ENCODE measurements around the gene ANKRD13D. TPM values are rescaled to one million over a fixed set of nuclear protein-coding genes. Genes with fewer than 3 reads are reported as not detected.

ANKRD13D gene
- polyA plus RNA-seq, 2 donors = 36.8 to 87.3 TPM

DNA sequence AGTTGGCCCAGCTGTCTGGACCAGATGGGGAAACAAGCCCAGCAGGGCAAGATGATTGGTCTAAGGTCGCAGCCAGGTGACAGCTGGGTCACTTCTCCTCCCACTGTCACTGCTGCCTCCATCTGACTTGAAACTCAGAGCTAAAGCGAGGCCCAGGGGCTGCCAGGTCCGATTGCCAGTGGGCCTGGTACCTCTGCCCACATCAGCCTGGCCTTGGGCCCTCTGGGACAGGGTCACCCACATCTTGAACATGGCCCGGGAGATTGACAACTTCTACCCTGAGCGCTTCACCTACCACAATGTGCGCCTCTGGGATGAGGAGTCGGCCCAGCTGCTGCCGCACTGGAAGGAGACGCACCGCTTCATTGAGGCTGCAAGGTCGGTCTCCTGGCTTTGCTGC is 20.1 kb downstream of the ANKRD13D start:
- H3K27me3 ChIP-seq (ENCODE audit: control insufficient read depth in 1 of 2, insufficient read depth in 2 of 2, low read length in 2 of 2) = no peaks in the 10 kb centered on the region
- peaks cover 7 to 39% of the 10 kb centered on the region in 2 donors for H3K36me3 ChIP-seq (ENCODE audit: control insufficient read depth in 2 of 2, insufficient read depth in 2 of 2, low read length in 1 of 2)
- H3K4me1 ChIP-seq (ENCODE audit: control insufficient read depth in 2 of 2, insufficient read depth in 2 of 2, low read length in 1 of 2) = peaks cover 0 to 41% of the 10 kb centered on the region in 2 donors
- H3K4me3 ChIP-seq (ENCODE audit: low read depth in 1 of 2, low read length in 2 of 2) = no peak overlapping the region
- H3K27ac ChIP-seq (ENCODE audit: low read depth in 2 of 2, low read length in 1 of 2) = peak overlapping the region in 1 of 2 donors; percentile 99
- H3K9me3 ChIP-seq (ENCODE audit: control insufficient read depth in 2 of 2, insufficient read depth in 1 of 2, low read depth in 1 of 2, low read length in 1 of 2) = no peaks in the 10 kb centered on the region
- 91 to 93% methylated on average over 11 of the region's 11 CpGs for WGBS, 2 donors

- H3K9me3 ChIP-seq (ENCODE audit: control insufficient read depth in 2 of 2, insufficient read depth in 1 of 2, low read depth in 1 of 2, low read length in 1 of 2) = no peaks in the 10 kb centered on the region
- peaks cover 7 to 39% of the 10 kb centered on the region in 2 donors for H3K36me3 ChIP-seq (ENCODE audit: control insufficient read depth in 2 of 2, insufficient read depth in 2 of 2, low read length in 1 of 2)
- peaks cover 0 to 39% of the 10 kb centered on the region in 2 donors for H3K4me1 ChIP-seq (ENCODE audit: control insufficient read depth in 2 of 2, insufficient read depth in 2 of 2, low read length in 1 of 2)
- 83% methylated on average over 14 of the region's 14 CpGs for WGBS, 2 donors
- H3K27ac ChIP-seq (ENCODE audit: low read depth in 2 of 2, low read length in 1 of 2) = peak overlapping the region; percentile 99
- no peak overlapping the region for H3K4me3 ChIP-seq (ENCODE audit: low read depth in 1 of 2, low read length in 2 of 2)
- no peaks in the 10 kb centered on the region for H3K27me3 ChIP-seq (ENCODE audit: control insufficient read depth in 1 of 2, insufficient read depth in 2 of 2, low read length in 2 of 2)
Measured at GRCh38 chr11:67309661-67310061, 20.6 kb downstream of the ANKRD13D start.

- Histone ChIP-seq H3K36me3 (ENCODE audit: control insufficient read depth in 2 of 2, insufficient read depth in 2 of 2, low read length in 1 of 2) (peaks cover 7 to 39% of the 10 kb centered on the region in 2 donors), H3K4me3 (ENCODE audit: low read depth in 1 of 2, low read length in 2 of 2) (no peak overlapping the region), H3K27ac (ENCODE audit: low read depth in 2 of 2, low read length in 1 of 2) (peak overlapping the region; percentile 99), H3K9me3 (ENCODE audit: control insufficient read depth in 2 of 2, insufficient read depth in 1 of 2, low read depth in 1 of 2, low read length in 1 of 2) (no peaks in the 10 kb centered on the region), H3K4me1 (ENCODE audit: control insufficient read depth in 2 of 2, insufficient read depth in 2 of 2, low read length in 1 of 2) (peaks cover 0 to 35% of the 10 kb centered on the region in 2 donors), H3K27me3 (ENCODE audit: control insufficient read depth in 1 of 2, insufficient read depth in 2 of 2, low read length in 2 of 2) (no peaks in the 10 kb centered on the region)
- 55 to 64% methylated on average over 19 of the region's 19 CpGs for WGBS, 2 donors
Measured at GRCh38 chr11:67310246-67311050, 21.3 kb downstream of the ANKRD13D start.

DNA sequence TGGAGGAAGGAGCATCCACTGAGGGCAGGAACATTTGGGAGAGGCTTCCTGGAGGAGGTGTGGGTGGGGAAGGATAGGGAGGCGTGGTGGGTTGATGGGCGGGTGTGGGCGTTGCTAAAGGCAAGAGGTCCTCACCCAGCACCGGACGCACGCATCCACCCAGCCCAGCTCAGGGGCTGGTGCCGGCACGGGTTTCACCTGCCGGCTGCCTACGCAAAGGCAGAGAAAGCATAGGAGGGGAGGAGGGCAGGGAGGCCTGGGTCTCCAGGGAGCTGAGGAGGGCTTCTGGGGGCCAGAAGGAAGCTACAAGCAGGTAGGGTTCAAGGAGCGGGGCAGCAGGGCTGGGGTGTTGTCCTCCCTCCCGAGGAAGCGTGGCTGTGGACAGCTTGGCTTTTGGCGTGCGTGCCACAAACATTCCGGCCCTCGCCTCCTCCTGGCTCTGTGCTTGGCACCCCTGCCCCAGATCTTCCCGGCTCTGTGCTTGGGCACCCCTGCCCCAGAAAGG is 22.0 kb downstream of the ANKRD13D start:
- WGBS, 2 donors = 59 to 79% methylated on average over 18 of the region's 18 CpGs
- peaks cover 0 to 33% of the 10 kb centered on the region in 2 donors for H3K4me1 ChIP-seq (ENCODE audit: control insufficient read depth in 2 of 2, insufficient read depth in 2 of 2, low read length in 1 of 2)
- H3K27me3 ChIP-seq (ENCODE audit: control insufficient read depth in 1 of 2, insufficient read depth in 2 of 2, low read length in 2 of 2) = no peaks in the 10 kb centered on the region
- H3K4me3 ChIP-seq (ENCODE audit: low read depth in 1 of 2, low read length in 2 of 2) = peak overlapping the region; percentile 13 to 16
- H3K27ac ChIP-seq (ENCODE audit: low read depth in 2 of 2, low read length in 1 of 2) = peak overlapping the region; percentile 99
- no peaks in the 10 kb centered on the region for H3K9me3 ChIP-seq (ENCODE audit: control insufficient read depth in 2 of 2, insufficient read depth in 1 of 2, low read depth in 1 of 2, low read length in 1 of 2)
- peaks cover 7 to 39% of the 10 kb centered on the region in 2 donors for H3K36me3 ChIP-seq (ENCODE audit: control insufficient read depth in 2 of 2, insufficient read depth in 2 of 2, low read length in 1 of 2)

- H3K27ac ChIP-seq (ENCODE audit: low read depth in 2 of 2, low read length in 1 of 2) = peak overlapping the region; percentile 99
- H3K36me3 ChIP-seq (ENCODE audit: control insufficient read depth in 2 of 2, insufficient read depth in 2 of 2, low read length in 1 of 2) = peaks cover 7 to 39% of the 10 kb centered on the region in 2 donors
- 59 to 68% methylated on average over 15 of the region's 15 CpGs for WGBS, 2 donors
- no peaks in the 10 kb centered on the region for H3K27me3 ChIP-seq (ENCODE audit: control insufficient read depth in 1 of 2, insufficient read depth in 2 of 2, low read length in 2 of 2)
- H3K4me3 ChIP-seq (ENCODE audit: low read depth in 1 of 2, low read length in 2 of 2) = peak overlapping the region; percentile 13 to 16
- peaks cover 0 to 33% of the 10 kb centered on the region in 2 donors for H3K4me1 ChIP-seq (ENCODE audit: control insufficient read depth in 2 of 2, insufficient read depth in 2 of 2, low read length in 1 of 2)
- no peaks in the 10 kb centered on the region for H3K9me3 ChIP-seq (ENCODE audit: control insufficient read depth in 2 of 2, insufficient read depth in 1 of 2, low read depth in 1 of 2, low read length in 1 of 2)
Measured at GRCh38 chr11:67311556-67312082, 22.5 kb downstream of the ANKRD13D start.

GRCh38 chr11:67312187-67313021 is 23.3 kb downstream of the ANKRD13D start:
- H3K4me3 ChIP-seq (ENCODE audit: low read depth in 1 of 2, low read length in 2 of 2) = no peak overlapping the region
- WGBS, 2 donors = 47 to 49% methylated on average over 22 of the region's 22 CpGs
- H3K9me3 ChIP-seq (ENCODE audit: control insufficient read depth in 2 of 2, insufficient read depth in 1 of 2, low read depth in 1 of 2, low read length in 1 of 2) = no peaks in the 10 kb centered on the region
- H3K27ac ChIP-seq (ENCODE audit: low read depth in 2 of 2, low read length in 1 of 2) = peak overlapping the region; percentile 99
- no peaks in the 10 kb centered on the region for H3K27me3 ChIP-seq (ENCODE audit: control insufficient read depth in 1 of 2, insufficient read depth in 2 of 2, low read length in 2 of 2)
- H3K36me3 ChIP-seq (ENCODE audit: control insufficient read depth in 2 of 2, insufficient read depth in 2 of 2, low read length in 1 of 2) = peaks cover 7 to 33% of the 10 kb centered on the region in 2 donors
- H3K4me1 ChIP-seq (ENCODE audit: control insufficient read depth in 2 of 2, insufficient read depth in 2 of 2, low read length in 1 of 2) = peaks cover 0 to 33% of the 10 kb centered on the region in 2 donors

- H3K4me1 ChIP-seq (ENCODE audit: control insufficient read depth in 2 of 2, insufficient read depth in 2 of 2, low read length in 1 of 2) = peaks cover 0 to 33% of the 10 kb centered on the region in 2 donors
- H3K36me3 ChIP-seq (ENCODE audit: control insufficient read depth in 2 of 2, insufficient read depth in 2 of 2, low read length in 1 of 2) = peaks cover 2 to 24% of the 10 kb centered on the region in 2 donors
Measured at GRCh38 chr11:67313125-67313890, 24.2 kb downstream of the ANKRD13D start.

DNA sequence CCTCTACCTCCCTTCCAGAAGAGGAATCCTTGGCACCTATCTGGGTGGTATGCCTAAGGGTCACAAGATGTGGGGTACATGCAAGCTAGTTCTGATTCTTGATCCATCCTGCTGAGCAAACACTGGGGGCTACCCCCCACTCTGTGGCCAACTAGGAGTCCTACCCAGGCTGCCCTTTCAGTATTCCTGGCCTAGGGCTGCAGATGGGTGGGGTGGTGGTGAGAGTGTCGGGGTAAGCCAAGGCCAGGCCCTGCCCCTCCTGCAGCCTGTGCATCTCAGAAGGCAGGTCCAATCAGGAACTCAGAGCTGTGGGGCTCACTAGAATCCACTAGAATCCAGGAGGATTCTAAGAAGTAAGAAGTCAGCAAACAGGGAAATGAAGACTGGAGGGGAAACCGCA is 25.1 kb downstream of the ANKRD13D start:
- no peak overlapping the region for H3K4me3 ChIP-seq (ENCODE audit: low read depth in 1 of 2, low read length in 2 of 2)
- H3K9me3 ChIP-seq (ENCODE audit: control insufficient read depth in 2 of 2, insufficient read depth in 1 of 2, low read depth in 1 of 2, low read length in 1 of 2) = no peaks in the 10 kb centered on the region
- peaks cover 0 to 17% of the 10 kb centered on the region in 2 donors for H3K36me3 ChIP-seq (ENCODE audit: control insufficient read depth in 2 of 2, insufficient read depth in 2 of 2, low read length in 1 of 2)
- no peaks in the 10 kb centered on the region for H3K27me3 ChIP-seq (ENCODE audit: control insufficient read depth in 1 of 2, insufficient read depth in 2 of 2, low read length in 2 of 2)
- peaks cover 2 to 33% of the 10 kb centered on the region in 2 donors for H3K4me1 ChIP-seq (ENCODE audit: control insufficient read depth in 2 of 2, insufficient read depth in 2 of 2, low read length in 1 of 2)
- H3K27ac ChIP-seq (ENCODE audit: low read depth in 2 of 2, low read length in 1 of 2) = peak overlapping the region; percentile 97 to 99
- WGBS, 2 donors = 65 to 68% methylated on average over 2 of the region's 2 CpGs

More at GRCh38 chr11:67313125-67313890, 24.2 kb downstream of the ANKRD13D start:
- Histone ChIP-seq H3K9me3 (ENCODE audit: control insufficient read depth in 2 of 2, insufficient read depth in 1 of 2, low read depth in 1 of 2, low read length in 1 of 2) (no peaks in the 10 kb centered on the region), H3K4me3 (ENCODE audit: low read depth in 1 of 2, low read length in 2 of 2) (no peak overlapping the region), H3K27ac (ENCODE audit: low read depth in 2 of 2, low read length in 1 of 2) (peak overlapping the region; percentile 97 to 99), H3K27me3 (ENCODE audit: control insufficient read depth in 1 of 2, insufficient read depth in 2 of 2, low read length in 2 of 2) (no peaks in the 10 kb centered on the region)
- 72 to 80% methylated on average over 11 of the region's 11 CpGs for WGBS, 2 donors
